ENCODE data around the gene CCDC73.
"Not testable (repeated sequence)": the region's sequence is repeated elsewhere in the genome, so short reads cannot be mapped to it uniquely, and the experiment has no call there.

The CCDC73 gene

DNA sequence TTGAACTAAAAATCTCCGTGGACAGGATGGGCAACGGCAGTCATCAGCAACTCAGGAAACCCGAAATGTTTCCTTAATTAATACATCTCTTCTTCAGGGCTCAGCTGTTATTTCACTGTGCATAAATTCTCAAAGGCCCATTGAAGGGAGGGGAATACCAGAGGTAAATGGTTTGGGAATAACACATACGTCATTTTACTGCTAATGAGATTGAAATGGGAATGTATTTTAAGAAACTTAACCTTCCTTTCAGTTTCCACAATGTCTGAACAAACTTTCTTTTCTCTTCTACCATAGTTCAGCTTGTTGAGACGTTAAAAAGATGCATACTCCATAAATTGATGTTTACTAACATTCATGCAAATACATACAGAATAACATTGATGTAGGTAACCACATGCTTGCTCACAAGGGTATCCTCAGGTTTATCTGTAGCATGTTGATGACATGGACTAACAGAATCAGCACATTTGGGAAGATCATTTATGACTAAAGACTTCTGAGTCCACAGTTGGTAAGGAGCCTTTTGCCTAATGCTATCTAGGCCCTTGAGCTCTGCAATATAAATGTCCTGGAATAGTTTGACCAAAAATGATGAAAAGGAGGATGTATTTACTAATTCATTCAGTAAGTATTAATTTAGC lies 27.6 kb upstream of the CCDC73 start:
- Mint-ChIP-seq H3K4me3 (peak overlapping the region in 1 of 2 donors; percentile 22), H3K27ac (no peak overlapping the region)

GRCh38 chr11:32821517-32821916 lies 27.1 kb upstream of the CCDC73 start:
- Mint-ChIP-seq H3K4me1 (peaks cover 17% of the 10 kb centered on the region), H3K27me3 (no peaks in the 10 kb centered on the region), H3K27ac (no peak overlapping the region), H3K9me3 (no peaks in the 10 kb centered on the region), H3K4me3 (peak overlapping the region; percentile 13 to 22)
- DNase-seq, result no peak
- ATAC-seq, result peak; percentile 72

More for the DNA sequence above, 27.6 kb upstream of the CCDC73 start:
- H3K27me3 Mint-ChIP-seq, result no peaks in the 10 kb centered on the region
- DNase-seq, result no peak
- ATAC-seq, result no peak
- peaks cover 17% of the 10 kb centered on the region for H3K4me1 Mint-ChIP-seq
- H3K9me3 Mint-ChIP-seq, result no peaks in the 10 kb centered on the region

GRCh38 chr11:32820497-32820896 lies 26.0 kb upstream of the CCDC73 start:
- ATAC-seq (no peak), DNase-seq (no peak)
- no peaks in the 10 kb centered on the region for H3K27me3 Mint-ChIP-seq
- peaks cover 17% of the 10 kb centered on the region for H3K4me1 Mint-ChIP-seq
- no peak overlapping the region for H3K27ac Mint-ChIP-seq
- no peaks in the 10 kb centered on the region for H3K9me3 Mint-ChIP-seq
- H3K4me3 Mint-ChIP-seq, result no peak overlapping the region

- no peak for DNase-seq
- ATAC-seq, result no peak
- Mint-ChIP-seq H3K4me3 (no peak overlapping the region), H3K27ac (no peak overlapping the region), H3K4me1 (peaks cover 17% of the 10 kb centered on the region), H3K27me3 (no peaks in the 10 kb centered on the region), H3K9me3 (no peaks in the 10 kb centered on the region)
These were observed 24.7 kb upstream of the CCDC73 start for GRCh38 chr11:32819187-32819586.

GRCh38 chr11:32817852-32818183 lies 23.4 kb upstream of the CCDC73 start:
- DNase-seq (no peak), ATAC-seq (peak; percentile 49)
- no peaks in the 10 kb centered on the region for H3K9me3 Mint-ChIP-seq

DNA sequence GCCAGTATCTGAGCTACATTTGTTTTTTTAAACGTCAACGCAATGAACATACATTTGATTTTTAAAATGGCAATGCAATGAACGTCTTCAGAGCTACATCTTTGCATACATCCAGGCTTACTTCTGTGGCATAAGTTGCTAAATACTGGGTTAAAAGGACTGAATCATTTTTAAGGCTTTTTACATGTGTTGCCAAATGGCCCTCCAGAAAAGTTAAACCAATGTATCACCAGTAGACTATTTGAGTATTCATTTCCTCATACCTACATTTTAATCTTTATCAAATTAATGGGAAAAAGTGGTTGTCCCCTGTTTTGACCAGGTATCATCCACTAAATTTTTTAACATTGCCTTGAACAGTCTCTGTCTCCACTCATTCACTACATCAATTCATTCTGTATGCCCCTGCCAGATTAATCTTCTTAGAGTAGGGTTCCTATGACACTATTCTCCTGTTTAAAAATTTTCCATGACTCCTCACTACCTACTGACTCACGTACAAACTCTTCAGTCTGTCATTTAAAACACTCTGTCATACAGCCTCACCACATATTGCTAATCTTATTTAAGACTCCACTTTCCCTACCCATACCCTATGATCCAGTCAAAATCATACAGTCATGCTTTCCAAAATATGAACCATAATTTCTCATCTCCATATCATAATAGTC lies 22.9 kb upstream of the CCDC73 start:
- DNase-seq (no peak), ATAC-seq (peak; percentile 66)
- no peaks in the 10 kb centered on the region for H3K9me3 Mint-ChIP-seq
- H3K4me1 Mint-ChIP-seq, result peaks cover 16% of the 10 kb centered on the region
- no peaks in the 10 kb centered on the region for H3K27me3 Mint-ChIP-seq
- no peak overlapping the region for H3K4me3 Mint-ChIP-seq
- no peak overlapping the region for H3K27ac Mint-ChIP-seq

More at GRCh38 chr11:32817852-32818183, 23.4 kb upstream of the CCDC73 start:
- Mint-ChIP-seq H3K27ac (no peak overlapping the region), H3K4me1 (peaks cover 17% of the 10 kb centered on the region), H3K4me3 (no peak overlapping the region), H3K27me3 (no peaks in the 10 kb centered on the region)

GRCh38 chr11:32809313-32809712 lies 14.9 kb upstream of the CCDC73 start:
- ATAC-seq (peak; percentile 93), DNase-seq (peak; percentile 24 to 53)
- Mint-ChIP-seq H3K27ac (no peak overlapping the region), H3K4me3 (no peak overlapping the region), H3K27me3 (no peaks in the 10 kb centered on the region), H3K9me3 (no peaks in the 10 kb centered on the region), H3K4me1 (no peaks in the 10 kb centered on the region)

DNA sequence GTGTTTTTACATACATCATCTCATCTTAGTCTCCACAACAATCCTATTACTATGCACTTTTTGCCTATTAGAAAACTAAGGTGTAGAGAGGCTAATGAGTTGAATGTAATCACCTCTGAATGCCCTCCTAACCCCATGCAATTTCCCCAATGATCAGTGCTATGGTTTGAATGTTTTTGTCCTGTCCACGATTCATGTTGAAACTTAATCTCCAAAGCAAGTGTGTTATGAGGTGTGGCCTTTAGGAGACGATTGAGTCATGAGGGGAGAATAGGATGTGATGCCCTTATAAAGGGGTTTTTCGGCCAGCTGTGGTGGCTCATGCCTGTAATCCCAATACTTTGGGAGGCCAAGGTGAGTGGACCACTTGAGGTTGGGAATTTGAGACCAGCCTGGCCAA lies 2.0 kb upstream of the CCDC73 start:
- H3K27ac Mint-ChIP-seq, result no peak overlapping the region
- ATAC-seq, result no peak
- DNase-seq, result no peak
- no peaks in the 10 kb centered on the region for H3K9me3 Mint-ChIP-seq
- H3K4me3 Mint-ChIP-seq, result no peak overlapping the region
- H3K4me1 Mint-ChIP-seq, result no peaks in the 10 kb centered on the region
- no peaks in the 10 kb centered on the region for H3K27me3 Mint-ChIP-seq

DNA sequence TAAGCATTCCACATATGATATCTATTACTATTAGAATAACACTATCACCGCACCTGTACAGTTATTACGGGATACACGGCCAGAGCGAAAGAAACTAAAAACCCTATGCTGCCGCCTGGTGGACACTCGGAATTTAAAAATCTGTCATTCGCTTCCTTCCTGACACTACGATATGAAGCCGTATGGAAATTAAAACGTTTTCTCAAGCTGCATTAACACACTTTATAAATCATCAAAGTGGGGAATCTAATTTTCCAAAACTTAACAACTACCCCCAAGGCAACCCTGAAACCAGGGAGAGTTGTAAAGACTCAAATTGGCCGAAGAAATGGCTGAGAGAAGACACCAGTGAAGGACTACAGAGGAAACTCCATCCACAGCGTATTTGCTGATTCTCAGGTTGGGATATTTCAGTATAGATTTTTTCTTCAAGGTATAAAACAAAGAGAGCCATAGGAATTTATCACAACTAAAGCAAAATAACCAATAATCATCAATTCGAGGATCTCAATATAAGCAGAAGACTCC lies 1.4 kb downstream of the CCDC73 start:
- Mint-ChIP-seq H3K9me3 (no peaks in the 10 kb centered on the region), H3K4me3 (peak overlapping the region in 1 of 2 donors; percentile 25), H3K4me1 (no peaks in the 10 kb centered on the region), H3K27ac (no peak overlapping the region), H3K27me3 (no peaks in the 10 kb centered on the region)
- peak; percentile 52 to 60 for DNase-seq
- peak; percentile 75 for ATAC-seq

DNA sequence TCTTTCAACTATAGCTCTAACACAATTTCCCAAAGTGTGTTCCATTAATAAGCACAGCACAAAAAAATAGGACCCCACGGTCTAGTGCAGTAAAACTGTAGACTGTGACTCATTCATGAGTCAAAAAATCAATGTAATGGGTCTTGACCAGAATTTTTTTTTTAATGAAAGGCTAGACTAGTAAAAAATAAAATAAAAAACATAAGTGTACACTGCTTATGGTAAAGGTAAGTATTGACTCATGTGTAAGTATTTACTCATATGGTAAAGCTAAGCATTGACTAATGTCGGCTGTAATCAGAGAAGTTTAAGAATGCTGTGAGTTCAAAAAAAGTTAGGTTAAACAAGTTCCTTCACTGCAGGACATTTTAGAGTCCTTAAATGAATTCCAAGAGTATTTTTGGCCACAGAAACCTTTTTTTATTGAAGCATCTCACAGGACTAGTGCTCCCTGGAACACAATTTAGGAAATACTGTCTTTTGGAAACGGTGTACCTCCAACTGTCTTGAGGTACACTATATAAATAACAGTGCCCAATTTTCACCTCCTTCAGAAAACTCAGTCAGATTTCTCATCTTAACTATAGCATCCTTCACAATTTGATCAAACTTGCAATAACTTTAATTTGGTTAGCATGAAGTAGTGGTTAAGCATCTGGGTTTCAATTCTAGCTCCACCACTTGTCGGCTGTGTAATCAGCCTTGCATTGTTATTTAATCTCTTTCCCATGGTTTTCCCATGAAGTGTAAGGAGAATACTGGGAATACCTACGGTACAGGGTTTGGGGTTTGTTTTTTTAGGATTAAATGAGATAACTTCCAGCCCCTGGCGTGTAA lies 2.1 kb downstream of the CCDC73 start:
- Mint-ChIP-seq H3K4me3 (no peak overlapping the region), H3K4me1 (no peaks in the 10 kb centered on the region), H3K9me3 (no peaks in the 10 kb centered on the region), H3K27ac (no peak overlapping the region), H3K27me3 (no peaks in the 10 kb centered on the region)
- ATAC-seq, result no peak
- no peak for DNase-seq

DNA sequence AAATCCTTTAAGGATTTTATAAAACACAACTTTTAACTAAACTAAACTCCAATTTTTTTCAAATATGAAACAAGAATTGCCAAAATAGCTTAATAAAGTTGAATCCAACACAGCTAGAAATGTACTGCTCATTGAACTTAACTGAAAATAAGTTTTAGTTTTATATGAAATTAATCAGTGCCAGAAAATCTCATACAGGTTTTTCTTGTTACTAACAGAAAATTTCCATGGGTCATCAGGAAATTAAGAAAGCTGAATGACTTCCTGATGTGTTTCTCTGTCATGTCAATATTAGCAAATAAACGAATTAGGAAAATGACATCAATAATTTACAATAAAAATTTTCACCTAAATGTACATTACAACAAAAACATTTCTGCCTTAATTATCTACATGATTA lies 3.5 kb downstream of the CCDC73 start:
- Mint-ChIP-seq H3K4me3 (no peak overlapping the region), H3K27ac (no peak overlapping the region), H3K9me3 (no peaks in the 10 kb centered on the region), H3K27me3 (no peaks in the 10 kb centered on the region), H3K4me1 (no peaks in the 10 kb centered on the region)
- no peak for ATAC-seq
- no peak for DNase-seq

GRCh38 chr11:32786811-32787210 lies 7.7 kb downstream of the CCDC73 start:
- no peak overlapping the region for H3K27ac Mint-ChIP-seq
- H3K4me3 Mint-ChIP-seq, result no peak overlapping the region
- DNase-seq (no peak), ATAC-seq (no peak)
- H3K27me3 Mint-ChIP-seq, result no peaks in the 10 kb centered on the region
- no peaks in the 10 kb centered on the region for H3K4me1 Mint-ChIP-seq
- H3K9me3 Mint-ChIP-seq, result no peaks in the 10 kb centered on the region

GRCh38 chr11:32785262-32785661 lies 9.2 kb downstream of the CCDC73 start:
- H3K4me3 Mint-ChIP-seq, result no peak overlapping the region
- ATAC-seq (no peak), DNase-seq (no peak)
- no peaks in the 10 kb centered on the region for H3K9me3 Mint-ChIP-seq
- H3K27ac Mint-ChIP-seq, result no peak overlapping the region
- no peaks in the 10 kb centered on the region for H3K4me1 Mint-ChIP-seq
- H3K27me3 Mint-ChIP-seq, result no peaks in the 10 kb centered on the region

- no peaks in the 10 kb centered on the region for H3K4me1 Mint-ChIP-seq
- no peaks in the 10 kb centered on the region for H3K9me3 Mint-ChIP-seq
- no peaks in the 10 kb centered on the region for H3K27me3 Mint-ChIP-seq
- ATAC-seq (no peak), DNase-seq (no peak)
- H3K27ac Mint-ChIP-seq, result no peak overlapping the region
- no peak overlapping the region for H3K4me3 Mint-ChIP-seq
These were observed 12.7 kb downstream of the CCDC73 start for GRCh38 chr11:32781721-32782120.

- not testable (repeated sequence) for H3K27ac Mint-ChIP-seq, H3K27me3 Mint-ChIP-seq, ATAC-seq, H3K9me3 Mint-ChIP-seq, DNase-seq, H3K4me1 Mint-ChIP-seq, H3K4me3 Mint-ChIP-seq
These were observed 13.6 kb downstream of the CCDC73 start for GRCh38 chr11:32780839-32781238.

GRCh38 chr11:32779136-32779535 lies 15.3 kb downstream of the CCDC73 start:
- ATAC-seq, result no peak
- no peaks in the 10 kb centered on the region for H3K27me3 Mint-ChIP-seq
- no peak overlapping the region for H3K27ac Mint-ChIP-seq
- no peak overlapping the region for H3K4me3 Mint-ChIP-seq
- H3K4me1 Mint-ChIP-seq, result peaks cover 12% of the 10 kb centered on the region
- no peaks in the 10 kb centered on the region for H3K9me3 Mint-ChIP-seq
- no peak for DNase-seq

All from stimulated activated naive CD8-positive, alpha-beta T cell treated with anti-CD3 and anti-CD28 coated beads, Interleukin-15, amount 100 ng/mL, for 72 hours (primary cell).